ENCODE data around the gene NUTM2G.
"Not testable (repeated sequence)": the region's sequence is repeated elsewhere in the genome, so short reads cannot be mapped to it uniquely, and the experiment has no call there.

GRCh38 chr9:96983496-96984122 is 55.0 kb downstream of the NUTM2G start:
- TF ChIP-seq ZC3H11A (IDR thresholded peaks at IDR 0.05); CTCF (IDR thresholded peaks at IDR 0.05); REST (IDR thresholded peaks at IDR 0.05); TFCP2L1 (CRISPR knock-in tag; IDR thresholded peaks at IDR 0.05); MAZ (IDR thresholded peaks at IDR 0.05; ENCODE audit: borderline replicate concordance, low read depth, low read length); NFE2L2 (conservative IDR thresholded peaks at IDR 0.05; ENCODE audit: low read length); USF2 (IDR thresholded peaks at IDR 0.05); ELK1 (IDR thresholded peaks at IDR 0.05; ENCODE audit: low read depth, low read length); NPAS2 (CRISPR knock-in tag; IDR thresholded peaks at IDR 0.05; ENCODE audit: borderline replicate concordance); TP53 (CRISPR knock-in tag; IDR thresholded peaks at IDR 0.05); RCOR1 (IDR thresholded peaks at IDR 0.05; ENCODE audit: low read depth, low read length); CEBPB (IDR thresholded peaks at IDR 0.05); ZFP36 (IDR thresholded peaks at IDR 0.05; ENCODE audit: borderline replicate concordance, partially characterized antibody): not testable (repeated sequence)

Data from A549 (cell line).